ENCODE measurements around the gene USP31.
A peak's percentile ranks its signal among the peaks of the same experiment; 100 is the strongest.
"Not testable (repeated sequence)": the region's sequence is repeated elsewhere in the genome, so short reads cannot be mapped to it uniquely, and the experiment has no call there.

USP31 gene

DNA sequence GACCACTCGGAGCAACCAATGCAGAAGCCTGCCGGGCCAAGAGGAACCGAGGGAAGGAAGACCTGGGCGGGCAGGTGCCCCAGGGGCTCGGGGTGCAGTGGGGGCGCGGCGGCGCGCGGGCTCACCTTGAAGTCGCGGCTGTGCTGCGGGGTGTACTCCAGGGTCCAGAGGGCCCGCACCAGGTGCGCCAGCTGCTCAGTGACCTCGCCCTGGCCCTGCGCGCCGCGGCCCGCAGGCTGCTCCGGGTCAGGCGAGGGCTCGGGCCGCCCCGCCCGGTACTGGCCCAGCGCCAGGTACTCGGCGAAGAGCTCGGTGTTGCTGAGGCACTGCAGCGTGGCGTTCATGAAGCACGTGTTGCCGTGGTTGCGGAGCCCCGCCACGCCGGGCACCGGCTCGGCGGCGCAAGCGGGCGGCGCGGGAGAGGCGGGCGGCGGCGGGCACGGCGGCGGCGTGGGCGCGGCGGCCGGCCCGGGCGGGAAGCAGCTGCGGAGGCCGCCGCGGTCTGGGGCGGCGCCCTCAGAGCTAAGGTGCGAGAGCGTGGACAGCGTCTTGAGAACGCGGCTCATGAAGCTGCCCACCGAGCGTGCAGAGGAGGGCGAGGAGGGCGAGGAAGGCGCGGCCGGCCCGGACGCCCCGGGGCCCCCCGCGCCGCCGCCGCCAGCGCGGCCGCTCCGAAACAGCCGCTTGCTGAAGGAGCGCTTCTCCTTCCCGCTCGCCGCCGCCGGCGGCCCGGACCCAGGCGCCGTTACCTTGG, 562 bp downstream of the USP31 start:
- TF ChIP-seq, protein P1, sequence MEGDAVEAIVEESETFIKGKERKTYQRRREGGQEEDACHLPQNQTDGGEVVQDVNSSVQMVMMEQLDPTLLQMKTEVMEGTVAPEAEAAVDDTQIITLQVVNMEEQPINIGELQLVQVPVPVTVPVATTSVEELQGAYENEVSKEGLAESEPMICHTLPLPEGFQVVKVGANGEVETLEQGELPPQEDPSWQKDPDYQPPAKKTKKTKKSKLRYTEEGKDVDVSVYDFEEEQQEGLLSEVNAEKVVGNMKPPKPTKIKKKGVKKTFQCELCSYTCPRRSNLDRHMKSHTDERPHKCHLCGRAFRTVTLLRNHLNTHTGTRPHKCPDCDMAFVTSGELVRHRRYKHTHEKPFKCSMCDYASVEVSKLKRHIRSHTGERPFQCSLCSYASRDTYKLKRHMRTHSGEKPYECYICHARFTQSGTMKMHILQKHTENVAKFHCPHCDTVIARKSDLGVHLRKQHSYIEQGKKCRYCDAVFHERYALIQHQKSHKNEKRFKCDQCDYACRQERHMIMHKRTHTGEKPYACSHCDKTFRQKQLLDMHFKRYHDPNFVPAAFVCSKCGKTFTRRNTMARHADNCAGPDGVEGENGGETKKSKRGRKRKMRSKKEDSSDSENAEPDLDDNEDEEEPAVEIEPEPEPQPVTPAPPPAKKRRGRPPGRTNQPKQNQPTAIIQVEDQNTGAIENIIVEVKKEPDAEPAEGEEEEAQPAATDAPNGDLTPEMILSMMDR (conservative IDR thresholded peaks at IDR 0.05; ENCODE audit: low read length) = no peak
- peak; percentile 47 for DNase-seq (ENCODE audit: low read depth)
- H3K4me3 ChIP-seq (ENCODE audit: low read length) = peak overlapping the region; percentile 64

DNA sequence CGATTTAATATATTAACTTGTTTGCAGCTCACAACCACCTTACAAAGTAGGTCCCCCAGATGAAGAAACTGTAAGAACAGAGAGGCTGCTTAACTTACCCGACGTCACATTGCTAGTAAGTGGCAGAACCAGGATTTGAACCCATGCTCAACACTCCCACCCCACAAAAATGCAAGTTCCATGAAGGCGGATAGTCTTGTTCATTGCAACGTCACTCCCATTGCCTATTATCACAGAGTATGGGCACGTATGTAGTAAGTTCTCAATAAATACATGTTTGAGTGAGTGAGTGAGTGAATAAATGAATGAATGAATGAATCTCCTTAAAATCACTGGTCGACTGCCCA, 1.1 kb downstream of the USP31 start:
- TF ChIP-seq, protein P1 (conservative IDR thresholded peaks at IDR 0.05; ENCODE audit: low read length) = no peak
- DNase-seq (ENCODE audit: low read depth) = no peak
- H3K4me3 ChIP-seq (ENCODE audit: low read length) = peak overlapping the region; percentile 64

DNA sequence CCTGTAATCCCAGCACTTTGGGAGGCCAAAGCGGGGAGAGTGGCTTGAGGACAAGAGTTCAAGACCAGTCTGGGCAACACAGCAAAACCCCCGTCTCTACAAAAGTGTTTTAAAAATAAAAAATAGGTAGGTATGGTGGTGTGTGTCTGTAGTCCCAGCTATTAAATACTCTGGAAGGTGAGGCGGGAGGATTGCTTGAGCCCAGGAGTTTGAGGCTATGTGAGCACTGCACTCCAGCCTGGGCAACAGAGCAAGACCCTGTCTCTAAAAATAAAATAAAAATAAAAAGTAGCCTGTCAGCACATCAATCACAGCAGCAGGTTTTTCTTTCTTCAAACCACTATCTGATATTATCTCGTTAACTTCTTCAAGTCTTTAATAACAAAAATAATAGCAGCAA, 1.6 kb downstream of the USP31 start:
- DNase-seq (ENCODE audit: low read depth) = no peak
- TF ChIP-seq, protein P1 (conservative IDR thresholded peaks at IDR 0.05; ENCODE audit: low read length) = no peak
- H3K4me3 ChIP-seq (ENCODE audit: low read length) = peak overlapping the region; percentile 64

GRCh38 chr16:23146877-23147601, 2.2 kb downstream of the USP31 start:
- no peak for DNase-seq (ENCODE audit: low read depth)
- TF ChIP-seq, protein P1 (conservative IDR thresholded peaks at IDR 0.05; ENCODE audit: low read length) = no peak
- no peak overlapping the region for H3K4me3 ChIP-seq (ENCODE audit: low read length)

DNA sequence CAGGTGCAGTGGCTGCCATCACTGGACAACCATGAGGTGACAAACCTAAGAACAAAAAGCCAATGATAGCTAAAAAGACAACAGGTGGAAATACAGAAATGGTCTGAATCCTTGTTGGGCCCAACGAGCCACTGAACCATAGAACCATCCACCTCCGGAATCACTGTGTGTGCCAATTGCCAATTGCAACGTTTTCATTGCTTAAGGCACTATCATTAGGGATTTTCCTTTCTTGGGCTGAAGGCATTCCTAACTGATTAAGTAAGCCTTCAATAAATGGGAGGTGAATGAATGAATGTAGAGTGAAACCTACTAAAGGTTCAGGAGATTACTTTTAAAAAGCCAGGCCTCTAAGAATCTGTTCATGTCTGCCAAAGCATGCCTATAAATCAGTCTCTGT, 3.6 kb downstream of the USP31 start:
- DNase-seq (ENCODE audit: low read depth) = peak; percentile 56
- no peak overlapping the region for H3K4me3 ChIP-seq (ENCODE audit: low read length)
- TF ChIP-seq, protein P1 (conservative IDR thresholded peaks at IDR 0.05; ENCODE audit: low read length) = no peak

GRCh38 chr16:23145186-23145585, 4.1 kb downstream of the USP31 start:
- no peak overlapping the region for H3K4me3 ChIP-seq (ENCODE audit: low read length)
- no peak for DNase-seq (ENCODE audit: low read depth)
- TF ChIP-seq, protein P1 (conservative IDR thresholded peaks at IDR 0.05; ENCODE audit: low read length) = no peak

DNA sequence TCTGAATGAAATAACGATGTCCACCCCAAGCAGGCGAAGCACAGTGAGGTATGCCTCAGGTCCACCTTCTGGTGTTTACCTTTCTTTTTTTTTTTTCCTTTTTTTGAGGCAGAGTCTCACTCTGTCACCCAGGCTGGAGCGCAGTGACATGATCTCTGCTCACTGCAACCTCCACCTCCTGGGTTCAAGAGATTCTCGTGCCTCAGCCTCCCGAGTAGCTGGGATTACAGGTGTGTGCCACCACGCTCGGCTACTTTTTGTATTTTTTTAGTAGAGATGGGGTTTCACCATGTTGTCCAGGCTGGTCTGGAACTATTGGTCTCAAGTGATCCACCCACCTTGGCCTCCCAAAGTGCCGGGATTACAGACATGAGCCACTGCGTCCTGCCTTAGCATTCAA, 4.9 kb downstream of the USP31 start:
- not testable (repeated sequence) for DNase-seq (ENCODE audit: low read depth); H3K4me3 ChIP-seq (ENCODE audit: low read length)

Data from AG10803 (cell line).